Right atrium auricular region (tissue), 2 donors: ENCODE data around the gene SLC9A3. TPM values are rescaled to one million over a fixed set of nuclear protein-coding genes. Genes with fewer than 3 reads are reported as not detected.

ENCODE experiments used
- DNase-seq: peaks from one replicate; pipeline ENCODE4 v3.0.0-alpha.2; 2019; ENCODE audit warnings: low spot score
- H3K27ac ChIP-seq, 2 donors: fragments of 200-600 bp; sonication (generic); 1 replicate in 1 of 2; 2 replicates in 1 of 2; pipeline ENCODE4 v1.5.1; 2016 to 2019
- H3K27me3 ChIP-seq, 2 donors: fragments of 200-600 bp; sonication (generic); one replicate each; pipeline versions ENCODE4 v1.5.1 to v1.6.0; 2017 to 2019
- H3K36me3 ChIP-seq: fragments of 200-600 bp; sonication (generic); one replicate; pipeline ENCODE4 v1.5.1; 2016
- H3K4me1 ChIP-seq, 2 donors: fragments of 200-600 bp; sonication (generic); one replicate each; pipeline versions ENCODE4 v1.5.1 to v1.6.0; 2017 to 2019
- H3K4me3 ChIP-seq, 2 donors: fragments of 200-600 bp; sonication (generic); 1 replicate in 1 of 2; 2 replicates in 1 of 2; pipeline ENCODE4 v1.5.1; 2017 to 2019; ENCODE audit warnings: mild to moderate bottlenecking in 1 of 2, moderate library complexity in 1 of 2
- H3K9me3 ChIP-seq, 2 donors: fragments of 200-600 bp; sonication (generic); one replicate each; pipeline ENCODE4 v1.5.1; 2019
- CTCF ChIP-seq, 2 donors: fragments of 200-600 bp; sonication (generic); IDR thresholded peaks; one replicate each; pipeline ENCODE4 v1.5.1; 2019; ENCODE audit warnings: antibody characterized with exemption in 2 of 2
- total RNA-seq, 2 donors: library from RNA; depleted of rRNA; stranded (reverse); fragments of >200 nt; gene quantifications; one replicate each; pipeline ENCODE4 v1.1.0, GENCODE V29; 2016

SLC9A3 gene
- total RNA-seq, 2 donors from 2014 or later, result 1.8 to 2.3 TPM

GRCh38 chr5:458547-459353, 65.5 kb downstream of the SLC9A3 start:
- H3K36me3 ChIP-seq, result peaks cover 64% of the 10 kb centered on the region
- DNase-seq, result no peak

GRCh38 chr5:457195-457961, 66.9 kb downstream of the SLC9A3 start:
- Histone ChIP-seq H3K27me3 (no peaks in the 10 kb centered on the region), H3K27ac (no peak overlapping the region), H3K4me3 (no peak overlapping the region), H3K36me3 (peaks cover 67% of the 10 kb centered on the region), H3K4me1 (no peaks in the 10 kb centered on the region), H3K9me3 (peaks cover 0 to 5% of the 10 kb centered on the region in 2 donors)
- no peak for TF ChIP-seq CTCF (IDR thresholded peaks at IDR 0.05)
- DNase-seq, result no peak

More at GRCh38 chr5:458547-459353, 65.5 kb downstream of the SLC9A3 start:
- no peaks in the 10 kb centered on the region for H3K9me3 ChIP-seq
- H3K27ac ChIP-seq, result no peak overlapping the region
- TF ChIP-seq CTCF (IDR thresholded peaks at IDR 0.05), result no peak
- H3K27me3 ChIP-seq, result no peaks in the 10 kb centered on the region
- no peaks in the 10 kb centered on the region for H3K4me1 ChIP-seq
- H3K4me3 ChIP-seq, result no peak overlapping the region

GRCh38 chr5:456351-457194, 67.7 kb downstream of the SLC9A3 start:
- H3K4me1 ChIP-seq, result no peaks in the 10 kb centered on the region
- no peak overlapping the region for H3K4me3 ChIP-seq
- H3K9me3 ChIP-seq, result peaks cover 0 to 14% of the 10 kb centered on the region in 2 donors
- no peak for TF ChIP-seq CTCF (IDR thresholded peaks at IDR 0.05)
- H3K27me3 ChIP-seq, result no peaks in the 10 kb centered on the region
- no peak overlapping the region for H3K27ac ChIP-seq
- no peak for DNase-seq
- H3K36me3 ChIP-seq, result peaks cover 69% of the 10 kb centered on the region

- Histone ChIP-seq H3K36me3 (peaks cover 76% of the 10 kb centered on the region), H3K27me3 (no peaks in the 10 kb centered on the region), H3K27ac (no peak overlapping the region), H3K4me1 (no peaks in the 10 kb centered on the region), H3K4me3 (no peak overlapping the region), H3K9me3 (peaks cover 0 to 20% of the 10 kb centered on the region in 2 donors)
- no peak for DNase-seq
- no peak for TF ChIP-seq CTCF (IDR thresholded peaks at IDR 0.05)
Measured at GRCh38 chr5:455806-456205, 68.4 kb downstream of the SLC9A3 start.

- Histone ChIP-seq H3K27me3 (no peaks in the 10 kb centered on the region), H3K27ac (no peak overlapping the region), H3K4me3 (no peak overlapping the region), H3K4me1 (no peaks in the 10 kb centered on the region), H3K36me3 (peaks cover 77% of the 10 kb centered on the region), H3K9me3 (peaks cover 0 to 20% of the 10 kb centered on the region in 2 donors)
- no peak for TF ChIP-seq CTCF (IDR thresholded peaks at IDR 0.05)
- no peak for DNase-seq
Measured at GRCh38 chr5:454936-455335, 69.3 kb downstream of the SLC9A3 start.
